ENCODE measurements around the gene ARHGDIG.

DNA sequence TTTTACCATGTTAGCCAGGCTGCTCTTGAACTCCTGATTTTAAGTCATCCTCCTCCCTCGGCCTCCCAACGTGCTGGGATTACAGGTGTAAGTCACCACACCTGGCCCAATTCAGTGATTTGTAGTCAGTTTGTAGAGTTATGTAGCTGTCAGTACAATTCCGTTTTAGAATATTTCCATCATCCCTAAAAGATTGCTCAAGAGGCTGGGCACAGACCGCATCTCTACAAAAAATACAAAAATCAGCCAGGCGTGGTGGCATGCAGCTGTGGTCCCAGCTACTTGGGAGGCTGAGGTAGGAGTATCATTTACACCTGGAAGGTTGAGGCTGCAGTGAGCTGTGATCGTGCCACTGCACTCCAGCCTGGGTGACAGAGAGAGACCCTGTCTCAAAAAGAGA, 25.2 kb upstream of the ARHGDIG start:
- TF ChIP-seq, protein P1, sequence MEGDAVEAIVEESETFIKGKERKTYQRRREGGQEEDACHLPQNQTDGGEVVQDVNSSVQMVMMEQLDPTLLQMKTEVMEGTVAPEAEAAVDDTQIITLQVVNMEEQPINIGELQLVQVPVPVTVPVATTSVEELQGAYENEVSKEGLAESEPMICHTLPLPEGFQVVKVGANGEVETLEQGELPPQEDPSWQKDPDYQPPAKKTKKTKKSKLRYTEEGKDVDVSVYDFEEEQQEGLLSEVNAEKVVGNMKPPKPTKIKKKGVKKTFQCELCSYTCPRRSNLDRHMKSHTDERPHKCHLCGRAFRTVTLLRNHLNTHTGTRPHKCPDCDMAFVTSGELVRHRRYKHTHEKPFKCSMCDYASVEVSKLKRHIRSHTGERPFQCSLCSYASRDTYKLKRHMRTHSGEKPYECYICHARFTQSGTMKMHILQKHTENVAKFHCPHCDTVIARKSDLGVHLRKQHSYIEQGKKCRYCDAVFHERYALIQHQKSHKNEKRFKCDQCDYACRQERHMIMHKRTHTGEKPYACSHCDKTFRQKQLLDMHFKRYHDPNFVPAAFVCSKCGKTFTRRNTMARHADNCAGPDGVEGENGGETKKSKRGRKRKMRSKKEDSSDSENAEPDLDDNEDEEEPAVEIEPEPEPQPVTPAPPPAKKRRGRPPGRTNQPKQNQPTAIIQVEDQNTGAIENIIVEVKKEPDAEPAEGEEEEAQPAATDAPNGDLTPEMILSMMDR (IDR thresholded peaks at IDR 0.05): no peak
- TF ChIP-seq POLR2A (IDR thresholded peaks at IDR 0.05): no peak
